Fibroblast of lung (primary cell): Measurements from ENCODE around the gene COX4I1. TPM values are rescaled to one million over a fixed set of nuclear protein-coding genes. Genes with fewer than 3 reads are reported as not detected.

ENCODE experiments used
- DNase-seq, 2 donors: peaks; one replicate each; pipeline versions ENCODE4 v3.0.0 to v3.0.0-alpha.2; 2010; ENCODE audit warnings: low read depth in 2 of 2
- H2AFZ ChIP-seq: 2 replicates; pipeline ENCODE4 v1.5.1; 2012; ENCODE audit warnings: low read length, control low read depth, inconsistent platforms
- H3K27ac ChIP-seq: 2 replicates; pipeline ENCODE4 v1.5.1; 2011; ENCODE audit warnings: low read length, control low read depth; ENCODE audit not compliant: insufficient read depth
- H3K27me3 ChIP-seq: 2 replicates; pipeline ENCODE4 v1.5.1; 2011; ENCODE audit warnings: mild to moderate bottlenecking, low read length; ENCODE audit not compliant: control insufficient read depth, insufficient read depth
- H3K36me3 ChIP-seq: 2 replicates; pipeline ENCODE4 v1.5.1; 2011; ENCODE audit warnings: low read length; ENCODE audit not compliant: control insufficient read depth, insufficient read depth
- H3K4me1 ChIP-seq: 2 replicates; pipeline ENCODE4 v1.5.1; 2011; ENCODE audit warnings: low read length; ENCODE audit not compliant: control insufficient read depth, insufficient read depth; ENCODE audit errors: extremely low read depth
- H3K4me2 ChIP-seq: 2 replicates; pipeline ENCODE4 v1.5.1; 2011; ENCODE audit warnings: low read length, control low read depth; ENCODE audit not compliant: insufficient read depth; ENCODE audit errors: extremely low read depth
- H3K4me3 ChIP-seq, 4 experiments: fragments of 200-600 bp in 1 of 4; sonication (generic) in 1 of 4; replicated peaks in 1 of 4; 2 replicates each; pipeline ENCODE4 v1.5.1; 2011 to 2016; ENCODE audit warnings: low read length in 4 of 4, low read depth in 3 of 4, mild to moderate bottlenecking in 3 of 4, control low read depth in 2 of 4, inconsistent platforms in 1 of 4, mixed read lengths in 1 of 4; ENCODE audit not compliant: insufficient read depth in 1 of 4; ENCODE audit errors: control extremely low read depth in 1 of 4
- H3K79me2 ChIP-seq: 2 replicates; pipeline ENCODE4 v1.5.1; 2012; ENCODE audit warnings: mild to moderate bottlenecking, low read length, inconsistent platforms; ENCODE audit not compliant: control insufficient read depth, insufficient read depth
- H3K9ac ChIP-seq: 2 replicates; pipeline ENCODE4 v1.5.1; 2011; ENCODE audit warnings: mild to moderate bottlenecking, low read length, control low read depth; ENCODE audit not compliant: insufficient read depth
- H3K9me3 ChIP-seq: 2 replicates; pipeline ENCODE4 v1.5.1; 2012; ENCODE audit warnings: low read depth, low read length; ENCODE audit not compliant: control insufficient read depth, insufficient read depth
- H4K20me1 ChIP-seq: 2 replicates; pipeline ENCODE4 v1.5.1; 2011; ENCODE audit warnings: low read length; ENCODE audit not compliant: control insufficient read depth, insufficient read depth; ENCODE audit errors: extremely low read depth
- EZH2 ChIP-seq: IDR thresholded peaks from 2 replicates; pipeline ENCODE4 v1.5.1; 2012; ENCODE audit warnings: low read length, control low read depth, mild to moderate bottlenecking; ENCODE audit errors: missing control alignments
- polyA plus RNA-seq, 2 donors: library from polyadenylated mRNA; depleted of rRNA in 1 of 2; stranded (reverse) in 1 of 2; unstranded in 1 of 2; fragments of >200 nt; gene quantifications; 2 replicates each; pipeline ENCODE4 v1.2.1, GENCODE V29; 2011 to 2012; ENCODE audit warnings: missing spikeins in 1 of 2
- total RNA-seq: library from RNA; depleted of rRNA; stranded (reverse); fragments of >200 nt; gene quantifications from 2 replicates; pipeline ENCODE4 v1.2.1, GENCODE V29; 2014
- TF ChIP-seq, protein P1 (sequence below), 2 donors: IDR thresholded peaks in 1 of 2; conservative IDR thresholded peaks in 1 of 2; 1 replicate in 1 of 2; 2 replicates in 1 of 2; pipeline ENCODE4 v1.5.1; 2011 to 2012; ENCODE audit warnings: low read length in 2 of 2, control low read depth in 1 of 2, inconsistent platforms in 1 of 2, low read depth in 1 of 2, mild to moderate bottlenecking in 1 of 2

Gene COX4I1
- total and polyA plus RNA-seq, 2 donors (not counting 1 experiment from before 2014, with no cell fraction given), result 442 to 653 TPM

DNA sequence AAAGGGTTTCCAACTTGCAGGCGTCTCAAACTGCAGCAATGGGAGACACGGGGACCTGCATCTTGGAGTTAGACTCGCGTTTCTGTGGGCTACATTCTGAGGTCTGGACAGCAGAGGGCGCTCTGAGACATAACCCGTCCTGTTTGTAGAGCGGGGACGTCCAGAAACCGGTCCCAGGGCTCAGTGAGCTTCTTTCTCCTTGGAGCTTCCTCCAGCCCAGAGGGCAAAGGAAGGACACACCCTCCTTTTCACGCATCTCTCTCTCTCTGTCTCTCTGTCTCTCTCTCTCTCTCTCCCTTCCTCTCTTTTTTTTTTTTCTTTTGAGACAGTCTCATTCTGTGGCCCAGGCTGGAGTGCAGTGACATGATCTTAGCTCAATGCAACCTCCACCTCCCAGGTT is 19.8 kb downstream of the COX4I1 start:
- Histone ChIP-seq H3K9ac (no peak overlapping the region), H3K4me3 (no peak overlapping the region), H3K9me3 (no peaks in the 10 kb centered on the region), H3K36me3 (no peaks in the 10 kb centered on the region), H3K27ac (no peak overlapping the region), H3K4me1 (no peaks in the 10 kb centered on the region), H3K4me2 (no peak overlapping the region), H3K79me2 (no peaks in the 10 kb centered on the region), H2AFZ (no peak overlapping the region), H4K20me1 (no peaks in the 10 kb centered on the region), H3K27me3 (peaks cover 6% of the 10 kb centered on the region)
- TF ChIP-seq EZH2, result no peak
- TF ChIP-seq, protein P1, sequence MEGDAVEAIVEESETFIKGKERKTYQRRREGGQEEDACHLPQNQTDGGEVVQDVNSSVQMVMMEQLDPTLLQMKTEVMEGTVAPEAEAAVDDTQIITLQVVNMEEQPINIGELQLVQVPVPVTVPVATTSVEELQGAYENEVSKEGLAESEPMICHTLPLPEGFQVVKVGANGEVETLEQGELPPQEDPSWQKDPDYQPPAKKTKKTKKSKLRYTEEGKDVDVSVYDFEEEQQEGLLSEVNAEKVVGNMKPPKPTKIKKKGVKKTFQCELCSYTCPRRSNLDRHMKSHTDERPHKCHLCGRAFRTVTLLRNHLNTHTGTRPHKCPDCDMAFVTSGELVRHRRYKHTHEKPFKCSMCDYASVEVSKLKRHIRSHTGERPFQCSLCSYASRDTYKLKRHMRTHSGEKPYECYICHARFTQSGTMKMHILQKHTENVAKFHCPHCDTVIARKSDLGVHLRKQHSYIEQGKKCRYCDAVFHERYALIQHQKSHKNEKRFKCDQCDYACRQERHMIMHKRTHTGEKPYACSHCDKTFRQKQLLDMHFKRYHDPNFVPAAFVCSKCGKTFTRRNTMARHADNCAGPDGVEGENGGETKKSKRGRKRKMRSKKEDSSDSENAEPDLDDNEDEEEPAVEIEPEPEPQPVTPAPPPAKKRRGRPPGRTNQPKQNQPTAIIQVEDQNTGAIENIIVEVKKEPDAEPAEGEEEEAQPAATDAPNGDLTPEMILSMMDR (conservative IDR thresholded peaks at IDR 0.05 in 1 of 2, IDR thresholded peaks at IDR 0.05 in 1 of 2; ENCODE audit: low read depth in 1 of 2, low read length in 2 of 2), result peak; percentile 59 to 81
- peak; percentile 56 to 77 for DNase-seq

GRCh38 chr16:85819771-85820170 is 20.3 kb downstream of the COX4I1 start:
- no peaks in the 10 kb centered on the region for H4K20me1 ChIP-seq
- H3K4me2 ChIP-seq, result no peak overlapping the region
- H3K36me3 ChIP-seq, result no peaks in the 10 kb centered on the region
- no peak overlapping the region for H2AFZ ChIP-seq
- no peak overlapping the region for H3K27ac ChIP-seq
- DNase-seq, result peak; percentile 16 to 17
- TF ChIP-seq, protein P1 (conservative IDR thresholded peaks at IDR 0.05 in 1 of 2, IDR thresholded peaks at IDR 0.05 in 1 of 2; ENCODE audit: low read depth in 1 of 2, low read length in 2 of 2), result no peak
- no peak for TF ChIP-seq EZH2
- H3K4me1 ChIP-seq, result no peaks in the 10 kb centered on the region
- peaks cover 6% of the 10 kb centered on the region for H3K27me3 ChIP-seq
- no peak overlapping the region for H3K4me3 ChIP-seq
- H3K79me2 ChIP-seq, result no peaks in the 10 kb centered on the region
- no peak overlapping the region for H3K9ac ChIP-seq
- H3K9me3 ChIP-seq, result no peaks in the 10 kb centered on the region

GRCh38 chr16:85820604-85821372 is 21.3 kb downstream of the COX4I1 start:
- Histone ChIP-seq H2AFZ (no peak overlapping the region), H4K20me1 (no peaks in the 10 kb centered on the region), H3K4me1 (no peaks in the 10 kb centered on the region), H3K79me2 (no peaks in the 10 kb centered on the region), H3K9me3 (no peaks in the 10 kb centered on the region), H3K4me3 (no peak overlapping the region), H3K4me2 (no peak overlapping the region), H3K27me3 (peaks cover 6% of the 10 kb centered on the region), H3K27ac (no peak overlapping the region), H3K36me3 (no peaks in the 10 kb centered on the region), H3K9ac (no peak overlapping the region)
- DNase-seq, result no peak
- TF ChIP-seq, protein P1 (conservative IDR thresholded peaks at IDR 0.05 in 1 of 2, IDR thresholded peaks at IDR 0.05 in 1 of 2; ENCODE audit: low read depth in 1 of 2, low read length in 2 of 2), result no peak
- no peak for TF ChIP-seq EZH2
